Measurements from ENCODE around the gene RMND1. TPM values are rescaled to one million over a fixed set of nuclear protein-coding genes. Genes with fewer than 3 reads are reported as not detected.

The RMND1 gene
- total RNA-seq, 2 experiments from 2014 or later, result 19.0 to 19.7 TPM

GRCh38 chr6:151403919-151404308, 48.0 kb downstream of the RMND1 start:
- intact Hi-C loops (cut with micrococcal nuclease), result no loop called here
- no peak for TF ChIP-seq CTCF (IDR thresholded peaks at IDR 0.05)
- POLR2A ChIA-PET, result no interaction called here
- DNase-seq (no peak), ATAC-seq (no peak)
- H3K27me3 Mint-ChIP-seq, result no peaks in the 10 kb centered on the region
- no peak overlapping the region for H3K4me3 Mint-ChIP-seq
- H3K9me3 Mint-ChIP-seq, result no peaks in the 10 kb centered on the region
- H3K27ac Mint-ChIP-seq, result peak overlapping the region; percentile 7
- H3K36me3 Mint-ChIP-seq (ENCODE audit: low read depth), result peaks cover 45% of the 10 kb centered on the region
- H3K4me1 Mint-ChIP-seq (ENCODE audit: low read depth), result peaks cover 37% of the 10 kb centered on the region
- CTCF ChIA-PET, result interaction anchor here (3.6 kb wide), 1 partner anchor 8 kb away, joined by 40 read pairs; no protein-coding TSS in a partner anchor

- CTCF ChIA-PET, result no interaction called here
- intact Hi-C loops (cut with micrococcal nuclease), result no loop called here
Observed at GRCh38 chr6:151402228-151402627, 49.7 kb downstream of the RMND1 start.

GRCh38 chr6:151400473-151400872, 51.5 kb downstream of the RMND1 start:
- CTCF ChIA-PET, result no interaction called here
- no peak overlapping the region for H3K4me3 Mint-ChIP-seq
- ATAC-seq, result peak; percentile 18
- H3K27ac Mint-ChIP-seq, result peak overlapping the region; percentile 46
- peaks cover 54% of the 10 kb centered on the region for H3K4me1 Mint-ChIP-seq (ENCODE audit: low read depth)
- H3K9me3 Mint-ChIP-seq, result no peaks in the 10 kb centered on the region
- POLR2A ChIA-PET, result interaction anchor here (1.2 to 1.8 kb wide), 3 partner anchors 10 to 34 kb away, joined by 3 to 7 read pairs (median 5); no protein-coding TSS in a partner anchor
- intact Hi-C loops (cut with micrococcal nuclease), result no loop called here
- H3K27me3 Mint-ChIP-seq, result no peaks in the 10 kb centered on the region
- H3K36me3 Mint-ChIP-seq (ENCODE audit: low read depth), result peaks cover 42% of the 10 kb centered on the region
- no peak for TF ChIP-seq CTCF (IDR thresholded peaks at IDR 0.05)
- no peak for DNase-seq

More at GRCh38 chr6:151402228-151402627, 49.7 kb downstream of the RMND1 start:
- Mint-ChIP-seq H3K4me3 (no peak overlapping the region), H3K27me3 (no peaks in the 10 kb centered on the region), H3K27ac (peak overlapping the region; percentile 64), H3K4me1 (ENCODE audit: low read depth) (peaks cover 51% of the 10 kb centered on the region), H3K36me3 (ENCODE audit: low read depth) (peaks cover 47% of the 10 kb centered on the region), H3K9me3 (no peaks in the 10 kb centered on the region)
- POLR2A ChIA-PET, result interaction anchor here (1.8 kb wide), 1 partner anchor 12 kb away, joined by 7 read pairs; no protein-coding TSS in a partner anchor
- ATAC-seq (no peak), DNase-seq (no peak)
- no peak for TF ChIP-seq CTCF (IDR thresholded peaks at IDR 0.05)

- no peak overlapping the region for H3K4me3 Mint-ChIP-seq
- ATAC-seq (peak; percentile 45), DNase-seq (no peak)
- no peak overlapping the region for H3K27ac Mint-ChIP-seq
- no peaks in the 10 kb centered on the region for H3K9me3 Mint-ChIP-seq
- ChIA-PET CTCF (interaction anchor here (0.8 kb wide), 1 partner anchor 76 kb away, joined by 3 read pairs; no protein-coding TSS in a partner anchor), POLR2A (interaction anchor here (1.2 kb wide), 1 partner anchor 35 kb away, joined by 3 read pairs; no protein-coding TSS in a partner anchor)
- intact Hi-C loops (cut with micrococcal nuclease), result no loop called here
- TF ChIP-seq CTCF (IDR thresholded peaks at IDR 0.05), result no peak
- H3K36me3 Mint-ChIP-seq (ENCODE audit: low read depth), result peaks cover 44% of the 10 kb centered on the region
- peaks cover 61% of the 10 kb centered on the region for H3K4me1 Mint-ChIP-seq (ENCODE audit: low read depth)
- no peaks in the 10 kb centered on the region for H3K27me3 Mint-ChIP-seq
Observed at GRCh38 chr6:151399679-151400078, 52.2 kb downstream of the RMND1 start.

GRCh38 chr6:151393410-151393809, 58.5 kb downstream of the RMND1 start:
- ATAC-seq (no peak), DNase-seq (no peak)
- ChIA-PET POLR2A (interaction anchor here (0.7 to 1.0 kb wide), 2 partner anchors 12 to 18 kb away, joined by 3 read pairs; no protein-coding TSS in a partner anchor), CTCF (interaction anchor here (1.1 to 5.2 kb wide), 4 partner anchors 12 to 60 kb away, joined by 3 to 40 read pairs (median 5); partner anchors contain the start of gene RMND1)
- peak overlapping the region; percentile 98 for H3K27ac Mint-ChIP-seq
- TF ChIP-seq CTCF (IDR thresholded peaks at IDR 0.05), result no peak
- no peaks in the 10 kb centered on the region for H3K27me3 Mint-ChIP-seq
- peaks cover 47% of the 10 kb centered on the region for H3K36me3 Mint-ChIP-seq (ENCODE audit: low read depth)
- peak overlapping the region; percentile 99 for H3K4me3 Mint-ChIP-seq
- peaks cover 52% of the 10 kb centered on the region for H3K4me1 Mint-ChIP-seq (ENCODE audit: low read depth)
- intact Hi-C loops (cut with micrococcal nuclease), result loop anchor here (5.0 kb wide), 1 partner anchor 59 kb away; the partner anchor contains the start of gene RMND1
- no peaks in the 10 kb centered on the region for H3K9me3 Mint-ChIP-seq

Data from activated CD8-positive, alpha-beta T cell treated with anti-CD3 and anti-CD28 coated beads for 36 hours (primary cell).